ENCODE data around the gene NFATC2. TPM values are rescaled to one million over a fixed set of nuclear protein-coding genes. Genes with fewer than 3 reads are reported as not detected.

NFATC2 gene
- total RNA-seq, 1 experiment from 2014 or later: 32.3 TPM

DNA sequence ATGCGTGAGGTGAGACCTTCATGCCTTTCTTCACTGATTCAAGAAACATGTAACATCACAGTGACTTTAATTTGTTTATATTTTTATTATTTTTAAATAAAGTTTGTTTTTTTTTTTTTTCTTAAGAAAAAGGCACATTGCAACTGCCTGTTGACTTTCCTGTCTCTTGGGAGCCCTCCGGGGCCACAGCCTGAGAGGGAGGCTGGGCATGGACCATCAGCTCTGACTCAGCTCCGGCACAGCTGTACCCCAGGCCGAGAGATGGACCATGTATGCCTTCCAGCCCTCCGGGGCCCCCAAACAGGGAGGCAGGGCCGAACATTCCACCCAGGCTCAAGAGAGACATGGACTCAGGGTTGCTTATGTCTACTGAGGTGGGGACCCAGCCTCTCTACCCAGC is 99.9 kb downstream of the NFATC2 start:
- DNase-seq: no peak
- H3K4me3 ChIP-seq (ENCODE audit: low read length): no peak overlapping the region
- peak overlapping the region; percentile 19; the same call in 1 of the 2 replicates for H3K9ac ChIP-seq (ENCODE audit: low read length)
- H3K4me2 ChIP-seq (ENCODE audit: low read depth, low read length, poor library complexity, severe bottlenecking): no peak overlapping the region
- peaks cover 34% of the 10 kb centered on the region for H3K36me3 ChIP-seq (ENCODE audit: insufficient read depth, low read length)
- H4K20me1 ChIP-seq (ENCODE audit: insufficient read depth, low read depth, low read length): no peaks in the 10 kb centered on the region
- H3K9me2 ChIP-seq (replicated peaks; ENCODE audit: insufficient read depth, low read length): no peaks in the 10 kb centered on the region
- no peak overlapping the region for H2AFZ ChIP-seq (ENCODE audit: low read length)
- H3K79me2 ChIP-seq (ENCODE audit: low read length): peaks cover 58% of the 10 kb centered on the region
- no peaks in the 10 kb centered on the region for H3K27me3 ChIP-seq (ENCODE audit: low read length)
- peak overlapping the region; percentile 36; the same call in 1 of the 2 replicates for H3K27ac ChIP-seq (ENCODE audit: low read length)
- H3K4me1 ChIP-seq (ENCODE audit: low read length): peaks cover 51% of the 10 kb centered on the region
- H3K9me3 ChIP-seq (ENCODE audit: low read length): no peaks in the 10 kb centered on the region

DNA sequence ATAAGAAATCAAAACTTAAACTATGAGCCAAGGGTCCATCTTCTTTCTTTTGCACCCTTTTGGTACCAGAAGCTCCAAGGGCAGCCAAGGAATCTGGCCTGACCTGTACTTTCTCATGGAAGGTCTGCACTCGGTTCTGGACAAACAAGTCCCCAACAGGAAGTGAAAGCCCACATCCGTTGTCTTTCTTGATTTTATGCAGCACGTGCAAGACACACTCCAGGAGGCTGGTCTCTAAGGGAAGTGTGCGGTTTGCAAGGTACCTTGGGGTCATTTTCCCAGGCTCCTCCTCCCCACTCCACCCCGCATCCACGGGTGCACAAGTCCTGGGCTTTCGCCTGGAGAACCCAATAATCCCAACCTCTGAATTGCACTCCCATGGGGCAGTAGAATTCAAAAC is 101.9 kb downstream of the NFATC2 start:
- H3K4me2 ChIP-seq (ENCODE audit: low read depth, low read length, poor library complexity, severe bottlenecking): no peak overlapping the region
- H3K9me3 ChIP-seq (ENCODE audit: low read length): no peaks in the 10 kb centered on the region
- peak; percentile 76 for DNase-seq
- H3K4me3 ChIP-seq (ENCODE audit: low read length): no peak overlapping the region
- no peak overlapping the region for H2AFZ ChIP-seq (ENCODE audit: low read length)
- H3K79me2 ChIP-seq (ENCODE audit: low read length): peaks cover 45% of the 10 kb centered on the region
- H3K27me3 ChIP-seq (ENCODE audit: low read length): no peaks in the 10 kb centered on the region
- peaks cover 40% of the 10 kb centered on the region for H3K4me1 ChIP-seq (ENCODE audit: low read length)
- H3K9ac ChIP-seq (ENCODE audit: low read length): no peak overlapping the region
- H3K27ac ChIP-seq (ENCODE audit: low read length): peak overlapping the region; percentile 71
- H4K20me1 ChIP-seq (ENCODE audit: insufficient read depth, low read depth, low read length): no peaks in the 10 kb centered on the region
- H3K9me2 ChIP-seq (replicated peaks; ENCODE audit: insufficient read depth, low read length): no peaks in the 10 kb centered on the region
- peaks cover 34% of the 10 kb centered on the region for H3K36me3 ChIP-seq (ENCODE audit: insufficient read depth, low read length)

DNA sequence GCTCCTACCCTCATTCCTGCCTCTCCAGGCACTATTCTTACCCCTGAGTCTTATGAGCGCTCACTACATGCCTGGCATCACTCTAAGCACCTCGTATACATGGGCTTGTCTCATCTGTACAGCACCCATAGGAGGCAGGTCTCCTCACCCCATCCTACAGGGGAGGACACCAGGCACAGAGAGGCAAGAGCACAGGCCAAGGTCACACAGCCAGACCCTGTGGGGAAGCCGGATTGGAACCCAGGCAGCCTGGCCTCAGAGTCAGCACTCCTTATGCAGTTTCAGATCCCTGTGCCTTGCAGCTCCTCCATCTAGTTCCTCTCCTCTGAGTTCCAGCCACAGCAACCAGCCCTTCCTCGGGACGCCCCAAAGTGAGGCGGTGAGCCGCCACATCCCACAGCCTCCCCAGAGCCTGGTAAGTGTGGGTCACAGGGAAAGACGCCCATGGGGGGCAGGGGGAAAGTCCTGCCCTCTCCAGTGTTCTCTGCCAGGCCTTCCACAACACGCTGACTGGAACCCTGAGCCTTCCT is 103.3 kb downstream of the NFATC2 start:
- Histone ChIP-seq H3K36me3 (ENCODE audit: insufficient read depth, low read length) (peaks cover 38% of the 10 kb centered on the region), H3K4me3 (ENCODE audit: low read length) (no peak overlapping the region), H3K79me2 (ENCODE audit: low read length) (peaks cover 32% of the 10 kb centered on the region; the same call in 1 of the 2 replicates), H3K9me3 (ENCODE audit: low read length) (no peaks in the 10 kb centered on the region), H3K27ac (ENCODE audit: low read length) (no peak overlapping the region; the same call in 1 of the 2 replicates), H3K4me2 (ENCODE audit: low read depth, low read length, poor library complexity, severe bottlenecking) (no peak overlapping the region), H3K27me3 (ENCODE audit: low read length) (no peaks in the 10 kb centered on the region), H3K9ac (ENCODE audit: low read length) (no peak overlapping the region), H4K20me1 (ENCODE audit: insufficient read depth, low read depth, low read length) (no peaks in the 10 kb centered on the region), H3K4me1 (ENCODE audit: low read length) (peaks cover 42% of the 10 kb centered on the region), H2AFZ (ENCODE audit: low read length) (no peak overlapping the region), H3K9me2 (replicated peaks; ENCODE audit: insufficient read depth, low read length) (no peaks in the 10 kb centered on the region)
- no peak for DNase-seq

DNA sequence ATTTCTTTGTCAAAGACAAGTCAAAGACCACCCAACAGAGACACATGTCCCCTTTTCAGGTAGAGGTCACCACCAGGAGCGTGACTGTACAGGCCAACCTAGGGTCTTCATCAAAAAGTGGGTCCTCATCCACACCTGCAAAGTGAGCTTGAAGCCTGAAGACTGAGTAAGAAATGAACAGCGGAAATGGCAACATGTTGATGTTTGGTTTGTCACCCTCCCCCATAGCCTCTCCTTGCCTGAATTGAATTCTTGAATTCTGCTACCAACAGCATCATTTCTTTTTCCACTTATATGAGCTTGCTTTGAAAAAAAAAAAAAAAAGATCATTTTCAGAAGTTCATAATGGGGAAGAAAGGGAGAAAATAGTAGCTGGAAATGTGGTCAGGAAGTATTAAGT is 104.4 kb downstream of the NFATC2 start:
- peak overlapping the region; percentile 35; the same call in 1 of the 2 replicates for H3K27ac ChIP-seq (ENCODE audit: low read length)
- H4K20me1 ChIP-seq (ENCODE audit: insufficient read depth, low read depth, low read length): no peaks in the 10 kb centered on the region
- H3K9me3 ChIP-seq (ENCODE audit: low read length): no peaks in the 10 kb centered on the region
- H3K9ac ChIP-seq (ENCODE audit: low read length): no peak overlapping the region
- H3K79me2 ChIP-seq (ENCODE audit: low read length): peaks cover 31% of the 10 kb centered on the region; the same call in 1 of the 2 replicates
- no peak overlapping the region for H2AFZ ChIP-seq (ENCODE audit: low read length)
- H3K27me3 ChIP-seq (ENCODE audit: low read length): no peaks in the 10 kb centered on the region
- H3K4me1 ChIP-seq (ENCODE audit: low read length): peaks cover 37% of the 10 kb centered on the region
- no peak overlapping the region for H3K4me2 ChIP-seq (ENCODE audit: low read depth, low read length, poor library complexity, severe bottlenecking)
- no peak overlapping the region for H3K4me3 ChIP-seq (ENCODE audit: low read length)
- DNase-seq: no peak
- peaks cover 33% of the 10 kb centered on the region for H3K36me3 ChIP-seq (ENCODE audit: insufficient read depth, low read length)
- no peaks in the 10 kb centered on the region for H3K9me2 ChIP-seq (replicated peaks; ENCODE audit: insufficient read depth, low read length)

DNA sequence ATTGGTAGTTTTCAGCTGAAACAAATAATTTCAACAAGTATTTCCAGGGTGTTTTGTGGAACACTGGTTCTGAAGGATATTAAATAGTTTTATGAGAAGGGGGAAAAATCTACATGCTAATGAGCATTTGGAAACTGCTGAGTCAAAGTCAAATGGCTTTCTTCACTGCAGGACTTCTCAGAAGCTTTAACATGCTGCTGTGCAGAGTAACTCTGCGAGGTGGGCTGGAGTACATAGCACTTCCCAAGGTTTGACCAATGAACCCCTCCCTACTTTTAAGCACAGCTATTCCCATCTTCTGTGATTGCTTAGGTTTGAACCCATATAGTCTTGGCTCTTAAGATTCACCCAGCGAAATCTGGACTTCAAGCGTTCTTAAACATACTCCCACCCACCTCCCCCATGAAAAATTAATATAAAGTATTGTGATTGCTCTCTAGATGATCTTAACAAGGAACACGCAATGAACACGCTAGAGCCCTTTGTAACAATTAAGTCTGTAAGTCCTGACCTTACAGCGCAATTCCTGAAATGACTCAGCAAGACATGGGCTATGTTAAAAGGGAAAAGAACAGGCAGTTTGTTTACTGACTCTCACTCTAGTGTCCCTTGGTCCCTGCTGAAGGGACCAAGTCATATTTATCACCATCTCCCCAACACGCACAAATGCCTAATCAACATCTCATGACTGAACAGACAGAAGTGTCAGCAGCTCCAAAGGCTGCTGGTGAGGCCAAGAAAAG is 105.2 kb downstream of the NFATC2 start:
- Histone ChIP-seq H3K79me2 (ENCODE audit: low read length) (peaks cover 30% of the 10 kb centered on the region; the same call in 1 of the 2 replicates), H3K9me2 (replicated peaks; ENCODE audit: insufficient read depth, low read length) (no peaks in the 10 kb centered on the region), H3K4me3 (ENCODE audit: low read length) (no peak overlapping the region), H3K27me3 (ENCODE audit: low read length) (no peaks in the 10 kb centered on the region), H3K4me2 (ENCODE audit: low read depth, low read length, poor library complexity, severe bottlenecking) (no peak overlapping the region), H3K36me3 (ENCODE audit: insufficient read depth, low read length) (peaks cover 32% of the 10 kb centered on the region), H3K9me3 (ENCODE audit: low read length) (no peaks in the 10 kb centered on the region), H2AFZ (ENCODE audit: low read length) (no peak overlapping the region), H3K27ac (ENCODE audit: low read length) (peak overlapping the region; percentile 35; the same call in 1 of the 2 replicates), H3K9ac (ENCODE audit: low read length) (no peak overlapping the region), H3K4me1 (ENCODE audit: low read length) (peaks cover 32% of the 10 kb centered on the region), H4K20me1 (ENCODE audit: insufficient read depth, low read depth, low read length) (no peaks in the 10 kb centered on the region)
- DNase-seq: no peak

DNA sequence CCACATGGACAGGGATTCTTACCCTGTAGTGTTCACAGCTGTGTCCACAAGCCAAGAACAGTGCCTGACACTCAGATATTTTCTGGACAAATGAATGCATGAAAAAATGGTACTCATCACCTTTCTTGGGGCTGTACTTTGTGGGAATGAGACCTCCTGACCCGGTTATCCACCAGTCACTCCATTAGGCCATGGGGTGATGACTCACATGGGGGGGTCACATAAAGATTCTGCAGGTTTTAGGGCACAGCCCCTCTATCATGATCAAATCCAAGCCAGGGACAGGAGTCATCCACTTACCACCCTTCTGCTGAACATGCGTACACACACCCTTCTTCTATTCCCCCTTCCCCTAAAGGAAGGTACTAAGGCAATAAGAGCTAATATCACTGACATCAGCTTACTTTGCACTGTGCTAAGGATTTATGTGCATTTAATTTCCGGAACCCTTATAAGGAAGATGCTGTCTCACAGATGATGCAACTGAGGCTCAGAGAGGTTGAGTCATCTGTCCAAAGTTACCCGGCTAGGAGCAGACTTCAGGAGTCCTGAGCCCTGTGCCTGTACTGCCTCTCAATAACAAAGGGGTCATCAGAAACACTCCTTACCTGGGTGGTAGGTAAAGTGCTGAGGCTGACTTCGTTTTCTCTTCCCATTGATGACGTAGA is 107.8 kb downstream of the NFATC2 start:
- H3K4me3 ChIP-seq (ENCODE audit: low read length): no peak overlapping the region
- no peak overlapping the region for H3K4me2 ChIP-seq (ENCODE audit: low read depth, low read length, poor library complexity, severe bottlenecking)
- H3K36me3 ChIP-seq (ENCODE audit: insufficient read depth, low read length): peaks cover 27% of the 10 kb centered on the region
- H2AFZ ChIP-seq (ENCODE audit: low read length): no peak overlapping the region
- H3K9me3 ChIP-seq (ENCODE audit: low read length): no peaks in the 10 kb centered on the region
- H3K27me3 ChIP-seq (ENCODE audit: low read length): no peaks in the 10 kb centered on the region
- no peaks in the 10 kb centered on the region for H4K20me1 ChIP-seq (ENCODE audit: insufficient read depth, low read depth, low read length)
- H3K9me2 ChIP-seq (replicated peaks; ENCODE audit: insufficient read depth, low read length): no peaks in the 10 kb centered on the region
- H3K27ac ChIP-seq (ENCODE audit: low read length): no peak overlapping the region
- peaks cover 34% of the 10 kb centered on the region for H3K79me2 ChIP-seq (ENCODE audit: low read length)
- no peak for DNase-seq
- peaks cover 29% of the 10 kb centered on the region for H3K4me1 ChIP-seq (ENCODE audit: low read length)
- H3K9ac ChIP-seq (ENCODE audit: low read length): no peak overlapping the region

DNA sequence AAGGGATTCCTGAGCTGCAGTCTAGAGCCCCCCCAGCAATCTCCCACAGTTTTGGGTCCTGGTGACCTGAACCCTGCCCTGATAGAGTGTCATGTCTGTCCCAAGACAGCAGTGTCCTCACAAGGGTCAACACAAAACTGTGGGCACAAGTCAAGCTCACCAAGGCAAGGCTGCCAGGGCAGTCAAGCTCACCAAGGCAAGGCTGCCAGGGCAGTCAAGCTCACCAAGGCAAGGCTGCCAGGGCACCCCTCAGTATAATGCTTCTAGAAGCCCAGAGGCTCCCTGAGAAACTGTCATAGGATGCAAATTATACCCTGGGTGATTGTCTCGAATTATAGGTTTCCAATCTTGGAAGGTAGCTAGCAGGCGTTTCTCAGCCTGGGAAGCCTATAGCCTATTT is 108.5 kb downstream of the NFATC2 start:
- Histone ChIP-seq H3K79me2 (ENCODE audit: low read length) (peaks cover 35% of the 10 kb centered on the region), H3K4me2 (ENCODE audit: low read depth, low read length, poor library complexity, severe bottlenecking) (no peak overlapping the region), H3K27me3 (ENCODE audit: low read length) (no peaks in the 10 kb centered on the region), H3K36me3 (ENCODE audit: insufficient read depth, low read length) (peaks cover 28% of the 10 kb centered on the region), H3K4me1 (ENCODE audit: low read length) (peaks cover 29% of the 10 kb centered on the region), H3K9ac (ENCODE audit: low read length) (no peak overlapping the region), H2AFZ (ENCODE audit: low read length) (no peak overlapping the region), H3K4me3 (ENCODE audit: low read length) (no peak overlapping the region), H3K9me3 (ENCODE audit: low read length) (no peaks in the 10 kb centered on the region), H3K9me2 (replicated peaks; ENCODE audit: insufficient read depth, low read length) (no peaks in the 10 kb centered on the region), H3K27ac (ENCODE audit: low read length) (no peak overlapping the region), H4K20me1 (ENCODE audit: insufficient read depth, low read depth, low read length) (no peaks in the 10 kb centered on the region)
- no peak for DNase-seq

DNA sequence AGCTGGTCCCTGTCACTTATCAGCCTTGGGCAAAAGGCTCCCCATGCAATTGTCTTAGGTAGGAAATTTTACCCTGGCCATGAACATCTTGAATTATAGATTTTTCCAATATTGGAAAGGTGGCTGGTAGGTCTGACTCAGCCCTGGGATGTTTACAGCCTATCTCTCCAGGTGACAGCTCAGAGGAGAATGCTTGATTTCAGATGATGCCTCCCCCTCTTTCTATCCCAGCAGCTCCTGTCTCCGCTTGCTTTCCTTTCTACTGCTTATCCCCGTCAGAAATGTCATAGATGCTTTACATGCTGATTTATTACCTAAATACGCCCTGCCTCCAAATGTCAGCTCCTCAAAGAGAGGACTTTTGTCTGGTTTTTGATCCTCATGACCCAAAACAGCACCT is 109.6 kb downstream of the NFATC2 start:
- Histone ChIP-seq H4K20me1 (ENCODE audit: insufficient read depth, low read depth, low read length) (no peaks in the 10 kb centered on the region), H3K4me1 (ENCODE audit: low read length) (peaks cover 31% of the 10 kb centered on the region), H3K9ac (ENCODE audit: low read length) (no peak overlapping the region), H2AFZ (ENCODE audit: low read length) (no peak overlapping the region), H3K27ac (ENCODE audit: low read length) (no peak overlapping the region), H3K9me3 (ENCODE audit: low read length) (no peaks in the 10 kb centered on the region), H3K9me2 (replicated peaks; ENCODE audit: insufficient read depth, low read length) (no peaks in the 10 kb centered on the region), H3K36me3 (ENCODE audit: insufficient read depth, low read length) (peaks cover 29% of the 10 kb centered on the region), H3K4me2 (ENCODE audit: low read depth, low read length, poor library complexity, severe bottlenecking) (no peak overlapping the region), H3K79me2 (ENCODE audit: low read length) (peaks cover 36% of the 10 kb centered on the region), H3K27me3 (ENCODE audit: low read length) (no peaks in the 10 kb centered on the region), H3K4me3 (ENCODE audit: low read length) (no peak overlapping the region)
- no peak for DNase-seq
